Epithelial cell of esophagus (primary cell): Measurements from ENCODE around the gene PRSS2.

ENCODE experiments used
- DNase-seq: peaks from one replicate; pipeline ENCODE4 v3.0.0; 2010; ENCODE audit warnings: low read depth
- H3K4me3 ChIP-seq: 2 replicates; pipeline ENCODE4 v1.5.1; 2011; ENCODE audit warnings: mild to moderate bottlenecking, low read length, control low read depth
- CTCF ChIP-seq: IDR thresholded peaks from 2 replicates; pipeline ENCODE4 v1.5.1; 2011; ENCODE audit warnings: low read depth, mild to moderate bottlenecking, low read length, control low read depth, inconsistent platforms; ENCODE audit not compliant: insufficient read depth; ENCODE audit errors: missing control alignments

The PRSS2 gene

GRCh38 chr7:142800088-142800487 lies 29.3 kb downstream of the PRSS2 start:
- no peak for DNase-seq
- TF ChIP-seq CTCF: no peak
- H3K4me3 ChIP-seq: no peak overlapping the region

DNA sequence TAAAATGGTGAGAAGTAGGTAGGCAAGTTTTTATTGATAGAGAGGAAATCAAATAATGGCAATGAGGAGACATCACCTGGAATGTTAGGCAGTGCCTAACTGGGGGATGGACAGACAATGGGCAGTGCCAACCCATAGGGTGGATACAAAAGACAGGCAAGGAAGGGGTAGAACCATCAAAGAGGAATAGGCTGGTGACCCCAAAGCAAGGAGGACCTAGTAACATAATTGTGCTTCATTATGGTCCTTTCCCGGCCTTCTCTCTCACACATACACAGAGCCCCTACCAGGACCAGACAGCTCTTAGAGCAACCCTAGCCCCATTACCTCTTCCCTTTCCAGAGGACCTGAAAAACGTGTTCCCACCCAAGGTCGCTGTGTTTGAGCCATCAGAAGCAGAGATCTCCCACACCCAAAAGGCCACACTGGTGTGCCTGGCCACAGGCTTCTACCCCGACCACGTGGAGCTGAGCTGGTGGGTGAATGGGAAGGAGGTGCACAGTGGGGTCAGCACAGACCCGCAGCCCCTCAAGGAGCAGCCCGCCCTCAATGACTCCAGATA lies 30.0 kb downstream of the PRSS2 start:
- no peak overlapping the region for H3K4me3 ChIP-seq
- no peak for TF ChIP-seq CTCF
- DNase-seq: no peak

- DNase-seq: no peak
- H3K4me3 ChIP-seq: no peak overlapping the region
- TF ChIP-seq CTCF: no peak
These were observed 31.0 kb downstream of the PRSS2 start for GRCh38 chr7:142801601-142802295.

- no peak overlapping the region for H3K4me3 ChIP-seq
- no peak for TF ChIP-seq CTCF
- DNase-seq: no peak
These were observed 31.5 kb downstream of the PRSS2 start for GRCh38 chr7:142802301-142802700.

DNA sequence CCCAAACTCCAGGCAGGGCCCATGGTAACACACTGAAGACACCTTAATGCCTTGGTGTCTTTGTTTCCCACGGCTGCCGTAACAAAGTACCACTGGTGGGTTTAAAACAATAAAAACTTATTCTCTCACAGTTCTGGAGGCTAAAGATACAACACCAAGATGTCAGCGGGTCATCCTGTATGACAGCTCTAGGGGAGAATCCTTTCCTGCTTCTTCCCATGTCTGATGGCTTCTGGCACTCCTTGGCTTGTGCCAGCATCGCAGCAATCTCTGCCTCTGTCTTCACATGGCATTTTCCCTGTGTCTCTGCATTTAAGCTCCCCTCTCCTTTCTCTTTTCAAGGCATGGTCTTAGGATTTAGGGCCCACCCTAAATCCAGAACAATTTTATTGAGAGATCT lies 33.1 kb downstream of the PRSS2 start:
- DNase-seq: no peak
- H3K4me3 ChIP-seq: no peak overlapping the region
- no peak for TF ChIP-seq CTCF

GRCh38 chr7:142804728-142805207 lies 34.0 kb downstream of the PRSS2 start:
- no peak overlapping the region for H3K4me3 ChIP-seq
- DNase-seq: no peak
- TF ChIP-seq CTCF: no peak
